Stimulated activated effector memory CD8-positive, alpha-beta T cell treated with anti-CD3 and anti-CD28 coated beads, Interleukin-12 subunit alpha, Interleukin-12 subunit beta, amount 100 ng/mL, for 72 hours (primary cell): ENCODE results near the gene TMEM218.
"Not testable (repeated sequence)": the region's sequence is repeated elsewhere in the genome, so short reads cannot be mapped to it uniquely, and the experiment has no call there.

Experiments
- ATAC-seq: fragments of 150-1000 bp; cut with Tn5 transposase; 2 replicates; pipeline ENCODE4 v1.10.0; 2021
- DNase-seq, 2 donors: peaks; one replicate each; pipeline ENCODE4 v3.0.0; 2021 to 2022; ENCODE audit warnings: low spot score in 2 of 2
- H3K27ac Mint-ChIP-seq: one replicate; pipeline ENCODE4 v1.8.0; 2022; ENCODE audit warnings: mild to moderate bottlenecking, mixed read lengths
- H3K36me3 Mint-ChIP-seq: one replicate; pipeline ENCODE4 v1.8.0; 2022; ENCODE audit warnings: mild to moderate bottlenecking, mixed read lengths
- H3K4me1 Mint-ChIP-seq: one replicate; pipeline ENCODE4 v1.8.0; 2022; ENCODE audit warnings: mixed read lengths
- H3K4me3 Mint-ChIP-seq: one replicate; pipeline ENCODE4 v1.8.0; 2022; ENCODE audit warnings: mild to moderate bottlenecking, mixed read lengths
- H3K9me3 Mint-ChIP-seq: one replicate; pipeline ENCODE4 v1.8.0; 2022; ENCODE audit warnings: mixed read lengths

TMEM218 gene

DNA sequence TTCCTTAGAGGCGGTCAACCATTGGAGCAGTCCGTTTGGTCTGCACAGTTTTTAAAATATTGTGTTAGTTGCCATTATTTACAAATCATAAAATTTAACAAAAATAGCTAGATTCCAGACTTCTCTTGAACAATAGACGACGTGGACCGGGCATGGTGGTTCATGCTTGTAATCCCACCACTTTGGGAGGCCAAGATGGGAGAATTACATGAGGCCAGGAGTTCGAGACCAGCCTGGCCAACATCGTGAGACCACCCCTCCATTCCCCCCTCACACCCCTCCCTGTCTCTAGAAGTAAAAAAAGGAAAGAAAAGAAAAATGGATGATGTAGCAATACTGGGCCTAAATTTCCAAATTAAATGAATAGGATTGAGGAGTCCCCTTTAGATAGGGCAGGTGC, 47.4 kb downstream of the TMEM218 start:
- Mint-ChIP-seq H3K4me1 (peaks cover 10% of the 10 kb centered on the region), H3K4me3 (peak overlapping the region; percentile 80), H3K9me3 (no peaks in the 10 kb centered on the region), H3K27ac (peak overlapping the region; percentile 37), H3K36me3 (no peaks in the 10 kb centered on the region)
- ATAC-seq, result no peak
- no peak for DNase-seq

DNA sequence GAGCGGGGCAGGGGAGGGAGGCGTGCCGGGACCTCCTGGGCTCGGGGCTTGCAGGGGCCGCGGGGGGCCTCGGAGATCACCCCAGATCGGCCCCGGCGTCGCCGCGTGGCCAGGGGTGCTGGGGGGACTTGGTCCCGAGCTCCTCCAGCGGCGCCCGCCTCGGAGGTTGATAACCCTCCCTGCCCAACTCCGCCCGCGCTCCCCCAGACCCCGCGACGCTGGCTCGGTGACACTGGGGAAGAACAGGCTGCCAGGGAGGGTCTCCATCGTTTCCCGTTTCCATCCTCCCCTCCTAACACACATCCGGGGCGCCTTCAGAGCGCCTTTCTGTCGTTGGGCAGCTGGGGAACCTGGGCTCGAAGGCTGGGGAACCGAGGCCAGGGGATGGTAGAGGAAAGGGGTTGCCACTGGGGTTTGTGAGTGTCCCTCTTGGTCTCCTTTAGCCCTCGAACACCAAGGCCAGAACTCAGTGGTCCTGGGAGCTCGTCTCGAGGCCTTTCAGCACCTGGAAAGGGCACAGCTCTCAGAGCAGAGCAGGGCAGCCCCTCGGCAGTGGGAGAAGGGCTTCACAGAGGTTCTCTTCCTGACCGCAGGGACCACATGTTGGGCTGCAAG, 47.9 kb downstream of the TMEM218 start:
- H3K36me3 Mint-ChIP-seq, result no peaks in the 10 kb centered on the region
- peak overlapping the region; percentile 37 for H3K27ac Mint-ChIP-seq
- peak overlapping the region; percentile 80 for H3K4me3 Mint-ChIP-seq
- DNase-seq (peak in 1 of 2 donors; percentile 51), ATAC-seq (peak; percentile 4)
- H3K4me1 Mint-ChIP-seq, result peaks cover 10% of the 10 kb centered on the region
- no peaks in the 10 kb centered on the region for H3K9me3 Mint-ChIP-seq

DNA sequence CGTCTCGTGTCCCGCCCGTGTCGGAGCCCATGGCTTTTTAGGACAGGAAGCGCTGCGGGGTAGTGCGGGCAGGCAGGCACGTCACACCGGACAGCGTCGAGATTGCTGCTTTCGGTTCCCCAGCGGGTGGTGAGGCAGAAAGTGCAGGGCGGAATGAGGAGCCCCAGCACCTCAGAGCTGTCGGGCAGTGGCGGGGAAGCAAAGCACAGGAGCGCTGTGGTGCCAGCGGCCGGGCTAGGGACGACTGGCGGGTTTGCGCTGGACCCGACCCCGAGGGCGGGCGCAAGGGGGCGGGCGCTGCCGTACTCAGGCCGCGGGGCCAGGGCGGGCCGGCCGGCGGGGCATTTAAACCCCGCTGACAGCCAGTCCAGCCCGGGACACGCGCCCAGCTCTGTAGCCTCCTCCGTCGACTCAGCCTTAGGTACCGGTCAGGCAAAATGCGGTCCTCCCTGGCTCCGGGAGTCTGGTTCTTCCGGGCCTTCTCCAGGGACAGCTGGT, 48.4 kb downstream of the TMEM218 start, which contains the start of gene SLC37A2:
TSS of gene SLC37A2 (plus strand) at position 375 of the 498 bp plus-strand sequence. CDS start at position 438, 63 bp downstream.
- no peaks in the 10 kb centered on the region for H3K9me3 Mint-ChIP-seq
- no peaks in the 10 kb centered on the region for H3K36me3 Mint-ChIP-seq
- peak; percentile 89 for ATAC-seq
- H3K27ac Mint-ChIP-seq, result peak within 1 kb of the TSS; percentile 83
- H3K4me3 Mint-ChIP-seq, result peak within 1 kb of the TSS; percentile 80
- H3K4me1 Mint-ChIP-seq, result peaks cover 10% of the 10 kb centered on the region
- peak; percentile 35 to 71 for DNase-seq

DNA sequence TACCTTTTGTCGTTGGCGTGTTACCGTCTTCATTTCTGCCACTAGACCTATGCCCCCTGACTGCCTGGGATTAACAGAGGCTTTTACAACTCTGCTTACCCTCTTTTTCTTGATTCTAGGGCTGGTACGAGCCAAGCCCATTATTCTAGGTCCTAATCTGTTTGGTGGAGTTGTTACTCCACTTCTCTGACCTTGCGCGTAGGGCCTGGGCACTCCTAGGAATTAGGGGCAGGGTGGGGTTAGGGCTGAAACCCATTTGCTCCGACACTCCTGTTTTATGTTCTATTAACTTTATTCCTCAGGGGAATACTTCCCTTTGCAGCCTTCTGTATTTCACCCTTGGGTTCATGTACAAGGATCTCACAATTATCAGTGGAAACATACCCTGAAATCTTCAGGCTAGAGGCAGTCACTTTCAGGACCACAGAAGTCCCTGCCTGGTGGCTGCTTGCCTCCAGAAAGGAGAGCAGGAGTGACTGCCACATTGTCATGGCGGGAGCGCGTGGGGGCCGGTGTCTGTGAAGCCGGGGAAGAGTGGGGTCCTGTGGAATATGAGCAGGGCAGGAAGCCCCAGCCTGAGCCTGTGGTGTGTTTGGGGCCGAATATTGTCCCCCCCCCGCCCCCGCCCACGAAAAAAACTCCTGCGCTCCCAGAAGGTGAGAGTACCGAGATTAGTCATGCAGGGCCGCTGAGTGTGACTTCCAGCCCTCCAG, 49.1 kb downstream of the TMEM218 start:
- ATAC-seq (peak; percentile 22), DNase-seq (peak in 1 of 2 donors; percentile 53)
- H3K36me3 Mint-ChIP-seq, result no peaks in the 10 kb centered on the region
- peak overlapping the region; percentile 80 for H3K4me3 Mint-ChIP-seq
- peaks cover 10% of the 10 kb centered on the region for H3K4me1 Mint-ChIP-seq
- H3K27ac Mint-ChIP-seq, result peak overlapping the region; percentile 83
- no peaks in the 10 kb centered on the region for H3K9me3 Mint-ChIP-seq

DNA sequence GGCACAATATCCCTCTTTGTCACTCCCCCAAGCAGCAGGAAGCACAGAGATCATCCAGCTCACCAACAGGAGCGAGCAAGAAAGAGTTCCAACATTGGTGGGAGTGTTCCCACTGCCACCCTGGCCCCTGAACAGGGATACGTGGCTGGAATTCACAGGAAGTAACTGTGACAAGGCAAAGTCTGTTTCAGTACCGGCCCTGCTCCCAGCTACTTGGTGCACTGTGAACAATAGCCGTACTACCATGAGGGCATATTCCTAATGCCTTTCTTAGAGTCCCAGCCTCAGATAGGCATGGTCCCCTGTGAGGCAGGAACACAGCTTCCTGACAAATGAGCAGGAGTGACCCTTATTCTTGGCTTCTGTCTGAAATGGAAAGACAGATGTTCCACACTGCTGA, 50.1 kb downstream of the TMEM218 start:
- H3K4me3 Mint-ChIP-seq, result no peak overlapping the region
- H3K9me3 Mint-ChIP-seq, result no peaks in the 10 kb centered on the region
- H3K4me1 Mint-ChIP-seq, result peaks cover 10% of the 10 kb centered on the region
- DNase-seq, result no peak
- H3K36me3 Mint-ChIP-seq, result no peaks in the 10 kb centered on the region
- no peak for ATAC-seq
- H3K27ac Mint-ChIP-seq, result no peak overlapping the region

DNA sequence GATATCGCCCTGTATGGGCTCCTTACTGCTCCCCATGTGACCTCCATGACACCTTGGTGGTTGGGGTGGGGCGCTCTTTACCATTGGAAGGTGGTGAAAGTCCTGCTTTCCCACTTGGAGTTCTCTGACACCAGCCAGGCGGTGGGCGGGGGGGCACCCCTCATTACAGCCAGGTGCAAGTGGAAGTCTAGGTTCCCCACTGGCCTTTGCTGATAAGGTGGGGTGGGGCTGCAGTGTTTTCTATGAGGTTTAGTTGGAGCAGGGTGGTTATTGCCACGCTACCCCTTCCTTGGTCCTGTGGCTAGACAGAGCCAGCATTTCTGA, 53.8 kb downstream of the TMEM218 start:
- Mint-ChIP-seq H3K4me3 (no peak overlapping the region), H3K36me3 (no peaks in the 10 kb centered on the region), H3K27ac (no peak overlapping the region), H3K9me3 (no peaks in the 10 kb centered on the region), H3K4me1 (peaks cover 7% of the 10 kb centered on the region)
- DNase-seq (no peak), ATAC-seq (no peak)

DNA sequence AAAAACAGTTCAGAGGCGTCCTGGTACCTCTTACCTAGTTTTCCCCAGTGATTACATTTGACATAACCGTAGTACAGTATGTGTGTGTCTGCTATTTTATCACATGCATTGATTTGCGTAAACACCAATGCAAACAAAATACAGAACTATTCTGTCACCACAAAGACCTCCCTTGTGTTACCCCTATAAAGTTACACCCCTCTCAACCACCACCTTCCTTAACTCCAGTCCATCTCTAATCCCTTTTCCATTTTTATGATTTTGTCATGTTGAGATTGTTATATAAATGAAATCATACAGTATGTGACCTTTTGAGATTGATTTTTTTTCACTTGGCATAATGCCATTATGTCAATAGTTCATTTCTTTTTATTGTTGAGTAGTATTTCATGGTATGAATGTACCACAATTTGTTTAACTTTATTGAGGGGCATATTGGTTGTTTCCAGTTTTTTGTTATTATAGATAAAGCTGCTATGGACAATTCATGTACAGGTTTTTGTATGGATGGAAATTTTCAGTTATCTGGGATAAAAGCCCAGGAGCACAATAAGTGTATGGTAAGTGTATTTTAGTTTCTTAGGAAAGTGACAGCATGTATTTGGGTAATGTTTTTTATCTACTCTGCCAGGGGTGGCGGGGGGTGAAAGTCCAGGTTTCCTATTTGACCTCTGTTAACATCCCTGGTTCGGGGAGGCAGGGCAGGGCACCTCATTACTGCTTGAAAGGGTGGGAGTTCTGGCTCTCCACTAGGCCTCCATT, 54.3 kb downstream of the TMEM218 start:
- Mint-ChIP-seq H3K27ac (no peak overlapping the region), H3K4me3 (no peak overlapping the region)

DNA sequence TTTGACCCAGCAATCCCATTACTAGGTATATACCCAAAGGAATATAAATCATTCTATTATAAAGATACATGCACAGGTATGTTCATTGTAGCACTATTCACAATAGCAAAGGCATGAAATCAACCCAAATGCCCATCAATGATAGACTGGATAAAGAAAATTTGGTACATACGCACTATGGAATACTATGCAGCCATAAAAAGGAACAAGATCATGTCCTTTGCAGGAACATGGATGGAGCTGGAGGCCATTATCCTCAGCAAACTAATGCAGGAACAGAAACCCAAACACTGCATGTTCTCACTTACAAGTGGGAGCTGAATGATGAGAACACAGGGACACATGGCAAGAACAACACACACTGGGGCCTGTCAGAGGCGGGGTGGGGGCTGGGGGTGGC, 55.3 kb downstream of the TMEM218 start:
- not testable (repeated sequence) for H3K27ac Mint-ChIP-seq, H3K9me3 Mint-ChIP-seq, H3K36me3 Mint-ChIP-seq, ATAC-seq, H3K4me1 Mint-ChIP-seq, H3K4me3 Mint-ChIP-seq, DNase-seq

More for the DNA sequence above, 54.3 kb downstream of the TMEM218 start:
- DNase-seq, result no peak
- no peak for ATAC-seq
- H3K9me3 Mint-ChIP-seq, result no peaks in the 10 kb centered on the region
- peaks cover 1% of the 10 kb centered on the region for H3K4me1 Mint-ChIP-seq
- no peaks in the 10 kb centered on the region for H3K36me3 Mint-ChIP-seq

DNA sequence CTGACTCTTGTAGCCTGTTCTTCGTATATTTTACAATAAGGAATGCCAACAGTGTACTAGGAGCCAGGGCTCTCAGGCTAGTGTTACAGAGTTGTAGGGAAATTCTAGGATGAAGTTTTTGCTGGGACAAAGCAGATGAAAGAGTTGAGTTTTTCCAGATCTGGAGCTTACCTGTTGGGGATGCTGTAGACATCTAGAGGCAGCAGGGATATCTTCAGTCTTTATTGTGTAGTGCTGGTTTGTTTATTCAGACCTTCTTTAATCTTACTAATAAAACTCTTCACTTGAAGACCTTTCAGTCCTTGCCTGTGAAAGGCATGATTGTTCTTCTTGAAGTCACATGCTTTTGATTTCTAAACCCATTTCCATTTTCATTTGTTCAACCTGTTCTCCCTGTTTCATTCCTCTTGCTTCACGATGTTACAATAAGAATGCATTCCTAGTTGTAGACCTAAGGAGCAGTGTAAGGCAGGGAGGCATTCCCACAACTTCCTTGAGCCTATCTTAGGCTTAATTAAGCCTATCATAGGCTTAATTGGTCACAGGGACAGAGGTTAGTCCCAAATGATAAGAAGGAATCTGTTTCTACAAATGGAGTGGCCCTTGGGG, 56.2 kb downstream of the TMEM218 start:
- DNase-seq (no peak), ATAC-seq (no peak)
- Mint-ChIP-seq H3K9me3 (no peaks in the 10 kb centered on the region), H3K4me3 (no peak overlapping the region), H3K36me3 (no peaks in the 10 kb centered on the region), H3K27ac (no peak overlapping the region), H3K4me1 (no peaks in the 10 kb centered on the region)

DNA sequence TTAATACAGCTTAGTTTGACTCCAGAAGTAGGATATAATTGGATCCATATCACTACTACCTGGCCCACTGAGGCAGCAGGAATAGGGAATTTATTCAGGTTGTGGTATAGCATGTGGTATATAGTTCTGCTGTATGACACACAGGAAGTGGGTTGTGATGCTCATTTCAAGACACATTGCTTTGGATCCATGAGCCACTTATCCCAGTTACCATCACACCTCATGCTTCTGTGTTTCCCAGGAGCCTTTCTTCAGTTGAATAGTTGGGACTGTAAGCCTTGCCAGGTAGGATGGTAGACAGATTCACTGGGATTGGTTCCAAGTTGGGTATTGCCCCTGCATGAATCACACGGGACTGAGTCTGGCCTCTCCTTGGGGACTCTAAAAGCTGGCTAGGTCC, 58.3 kb downstream of the TMEM218 start:
- ATAC-seq, result peak; percentile 69
- H3K4me3 Mint-ChIP-seq, result no peak overlapping the region
- no peaks in the 10 kb centered on the region for H3K9me3 Mint-ChIP-seq
- no peaks in the 10 kb centered on the region for H3K36me3 Mint-ChIP-seq
- no peaks in the 10 kb centered on the region for H3K4me1 Mint-ChIP-seq
- H3K27ac Mint-ChIP-seq, result no peak overlapping the region
- DNase-seq, result no peak

DNA sequence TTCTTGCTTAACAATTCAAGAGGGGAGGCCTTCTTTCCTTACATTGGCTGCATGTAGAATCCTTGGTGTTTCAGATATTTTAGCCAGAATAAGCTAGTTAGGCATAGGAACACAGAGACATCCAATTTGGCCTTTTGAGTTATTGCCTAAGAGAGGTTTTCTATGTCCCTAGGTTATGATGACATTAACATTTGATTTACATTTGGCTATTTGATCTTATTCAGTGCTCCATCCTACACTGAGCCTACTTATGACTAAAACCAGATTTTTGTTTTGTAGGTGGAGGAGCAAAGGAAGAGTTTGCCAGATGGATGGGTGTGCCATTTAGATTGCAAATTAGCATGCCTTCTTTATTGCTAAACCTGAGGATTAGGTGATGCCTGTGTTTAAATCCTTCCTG, 59.4 kb downstream of the TMEM218 start:
- no peak overlapping the region for H3K27ac Mint-ChIP-seq
- H3K9me3 Mint-ChIP-seq, result no peaks in the 10 kb centered on the region
- H3K4me1 Mint-ChIP-seq, result no peaks in the 10 kb centered on the region
- DNase-seq (no peak), ATAC-seq (no peak)
- no peak overlapping the region for H3K4me3 Mint-ChIP-seq
- H3K36me3 Mint-ChIP-seq, result no peaks in the 10 kb centered on the region

DNA sequence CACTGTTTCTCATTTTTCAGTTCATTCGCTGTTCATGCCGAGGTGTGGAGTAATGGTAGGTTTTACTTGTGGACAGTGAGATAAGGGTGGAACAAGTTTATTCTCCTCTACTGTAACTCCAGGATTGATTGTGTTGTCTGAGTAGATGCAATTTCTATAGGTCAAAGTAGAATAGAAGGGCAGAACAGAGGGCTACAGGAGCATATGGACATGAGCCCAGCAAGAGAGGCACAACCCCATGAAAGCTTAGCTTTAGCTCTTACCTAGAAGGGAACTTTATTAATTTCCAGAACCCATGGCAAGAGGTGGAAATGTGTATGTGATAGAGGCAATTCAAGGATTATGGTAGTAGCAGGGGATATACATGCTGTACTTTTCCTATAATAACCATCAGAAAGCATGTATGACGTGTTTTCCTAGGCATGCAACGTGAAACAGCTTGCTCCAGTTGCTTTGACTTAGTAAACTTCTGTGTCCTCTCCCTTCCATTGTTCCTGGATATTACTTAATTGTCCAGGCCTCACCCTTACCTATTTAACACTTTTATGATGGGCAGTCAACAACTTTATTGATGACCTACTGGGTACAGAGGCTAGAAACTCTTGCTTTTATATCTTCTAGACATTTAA, 62.1 kb downstream of the TMEM218 start:
- DNase-seq, result no peak
- Mint-ChIP-seq H3K9me3 (no peaks in the 10 kb centered on the region), H3K27ac (no peak overlapping the region), H3K36me3 (no peaks in the 10 kb centered on the region), H3K4me1 (no peaks in the 10 kb centered on the region), H3K4me3 (no peak overlapping the region)
- no peak for ATAC-seq
